Measurements from ENCODE around the gene OR2G2. TPM values are rescaled to one million over a fixed set of nuclear protein-coding genes. Genes with fewer than 3 reads are reported as not detected.

The OR2G2 gene
- total RNA-seq, 4 donors from 2014 or later = not detected

- no peak for TF ChIP-seq CTCF (IDR thresholded peaks at IDR 0.05; ENCODE audit: low read depth)
These were observed 11.6 kb upstream of the OR2G2 start for GRCh38 chr1:247576514-247576913.

- no peak for TF ChIP-seq CTCF (IDR thresholded peaks at IDR 0.05; ENCODE audit: low read depth)
These were observed 9.2 kb upstream of the OR2G2 start for GRCh38 chr1:247578946-247579460.

DNA sequence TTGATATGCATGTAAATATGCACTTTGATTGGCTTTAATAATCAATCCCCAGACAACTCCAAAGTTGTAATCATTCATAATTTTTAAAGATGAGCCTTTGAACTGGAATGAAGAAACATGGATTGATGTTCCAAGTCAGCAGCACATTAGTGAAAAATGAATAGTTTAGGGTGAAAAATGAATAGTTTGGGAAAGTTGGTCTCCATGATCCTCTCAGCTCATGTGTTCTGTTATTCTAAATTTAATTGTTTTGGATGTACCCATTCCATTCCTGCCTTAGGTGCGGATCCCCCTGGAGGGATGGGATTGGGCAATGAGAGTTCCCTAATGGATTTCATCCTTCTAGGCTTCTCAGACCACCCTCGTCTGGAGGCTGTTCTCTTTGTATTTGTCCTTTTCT is 17.1 kb downstream of the OR2G2 start, which contains the start of gene OR2G3:
Gene OR2G3 (plus strand): TSS at position 301 of the 400 bp plus-strand sequence. CDS start 0 bp downstream, at position 301.
- no peak for TF ChIP-seq CTCF (IDR thresholded peaks at IDR 0.05; ENCODE audit: low read depth)

DNA sequence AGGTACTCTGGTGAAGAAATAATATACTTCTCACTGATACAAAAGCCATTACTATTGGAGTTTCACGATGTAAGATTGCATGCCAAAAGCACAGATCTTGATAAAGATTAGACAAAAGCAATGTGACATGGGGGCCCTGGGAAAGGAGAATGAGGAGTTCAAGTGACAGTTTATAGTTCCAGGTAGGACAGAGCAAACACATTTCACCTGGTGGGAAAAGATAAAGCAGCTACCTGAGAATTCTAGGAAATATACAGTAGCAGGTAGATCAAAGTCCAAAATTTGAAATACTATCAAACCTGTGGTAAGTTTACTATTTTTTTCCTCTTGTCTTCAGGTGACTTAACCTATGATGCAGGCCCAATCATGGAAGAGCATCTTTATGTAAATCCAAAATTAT is 25.2 kb downstream of the OR2G2 start:
- no peak for TF ChIP-seq CTCF (IDR thresholded peaks at IDR 0.05; ENCODE audit: low read depth)

GRCh38 chr1:247614625-247615024 is 26.5 kb downstream of the OR2G2 start:
- TF ChIP-seq CTCF (IDR thresholded peaks at IDR 0.05; ENCODE audit: low read depth) = no peak

GRCh38 chr1:247627951-247628350 is 39.8 kb downstream of the OR2G2 start:
- TF ChIP-seq CTCF (IDR thresholded peaks at IDR 0.05; ENCODE audit: low read depth) = no peak

- TF ChIP-seq CTCF (IDR thresholded peaks at IDR 0.05; ENCODE audit: low read depth) = no peak
These were observed 49.9 kb downstream of the OR2G2 start for GRCh38 chr1:247638011-247638410.
